GM12875 (cell line): ENCODE results near the gene PHLDB2.

Source experiments
- H3K4me3 ChIP-seq: one replicate; pipeline ENCODE4 v1.5.1; 2011; ENCODE audit warnings: low read depth, low read length, control low read depth
- CTCF ChIP-seq: IDR thresholded peaks from 2 replicates; pipeline ENCODE4 v1.5.1; 2011; ENCODE audit warnings: low read depth, mild to moderate bottlenecking, control low read depth, inconsistent platforms, low read length, moderate library complexity, borderline replicate concordance; ENCODE audit not compliant: insufficient read depth

Gene PHLDB2

GRCh38 chr3:111892070-111892469 lies 33.0 kb downstream of the PHLDB2 start:
- H3K4me3 ChIP-seq: no peak overlapping the region
- no peak for TF ChIP-seq CTCF

GRCh38 chr3:111895071-111895470 lies 36.0 kb downstream of the PHLDB2 start:
- no peak for TF ChIP-seq CTCF
- no peak overlapping the region for H3K4me3 ChIP-seq

- no peak for TF ChIP-seq CTCF
- H3K4me3 ChIP-seq: no peak overlapping the region
Measured at GRCh38 chr3:111899966-111900365, 40.9 kb downstream of the PHLDB2 start.

- no peak overlapping the region for H3K4me3 ChIP-seq
- TF ChIP-seq CTCF: no peak
Measured at GRCh38 chr3:111901637-111902036, 42.6 kb downstream of the PHLDB2 start.

GRCh38 chr3:111902534-111902933 lies 43.5 kb downstream of the PHLDB2 start:
- no peak for TF ChIP-seq CTCF
- H3K4me3 ChIP-seq: no peak overlapping the region

GRCh38 chr3:111903067-111903511 lies 44.0 kb downstream of the PHLDB2 start:
- no peak for TF ChIP-seq CTCF
- H3K4me3 ChIP-seq: no peak overlapping the region

GRCh38 chr3:111904376-111905241 lies 45.5 kb downstream of the PHLDB2 start:
- no peak for TF ChIP-seq CTCF
- no peak overlapping the region for H3K4me3 ChIP-seq
